ENCODE data around the gene GALNT14.
A peak's percentile ranks its signal among the peaks of the same experiment; 100 is the strongest.

GALNT14 gene

DNA sequence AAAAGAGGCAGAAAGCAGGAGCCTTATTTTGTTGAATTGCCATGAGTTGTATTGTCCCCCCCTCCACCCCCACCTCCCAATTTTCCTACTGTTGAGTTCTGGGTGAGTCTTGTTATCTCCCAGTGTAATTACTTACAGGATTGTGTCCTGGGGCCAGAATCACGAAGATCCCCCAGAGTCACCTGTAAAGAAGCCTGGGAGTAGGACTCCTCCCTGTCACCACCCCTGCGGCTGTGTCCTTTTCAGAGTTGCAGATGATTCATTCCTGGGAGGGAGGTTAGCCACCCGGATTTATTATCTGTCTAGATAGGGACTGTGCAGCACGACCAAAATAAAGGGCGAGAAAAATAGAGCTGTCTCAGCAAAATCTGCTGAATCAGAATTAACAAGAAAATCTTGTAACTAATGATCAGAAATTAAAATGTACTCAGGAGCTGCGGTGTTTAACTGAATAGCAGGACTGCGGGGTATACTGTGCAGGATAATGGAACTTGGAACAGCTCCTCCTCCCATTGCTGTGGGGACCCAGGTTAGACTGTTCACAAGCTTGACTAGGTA, 249.3 kb downstream of the GALNT14 start:
- no peak for DNase-seq (ENCODE audit: low read depth in 2 of 2)

DNA sequence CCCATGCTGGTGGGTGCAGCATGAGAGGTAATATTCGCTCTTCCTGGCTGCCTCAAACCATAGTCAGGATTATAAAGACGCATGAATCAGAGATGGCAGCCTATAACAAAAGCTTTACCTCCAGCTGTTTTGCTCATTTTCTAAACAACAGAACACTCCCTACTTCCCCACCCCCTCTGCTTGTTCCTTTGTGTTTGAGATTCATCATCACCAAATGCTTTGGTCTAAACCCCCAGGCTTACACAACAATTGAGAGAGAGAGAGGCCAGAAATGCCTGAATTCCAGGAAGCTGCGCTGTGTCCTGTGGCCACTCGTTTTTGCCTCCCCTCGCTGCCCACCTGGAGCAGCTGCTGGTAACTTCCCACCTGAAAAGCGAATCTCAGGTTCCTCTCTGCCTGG, 252.2 kb downstream of the GALNT14 start:
- DNase-seq (ENCODE audit: low read depth in 2 of 2) = no peak

DNA sequence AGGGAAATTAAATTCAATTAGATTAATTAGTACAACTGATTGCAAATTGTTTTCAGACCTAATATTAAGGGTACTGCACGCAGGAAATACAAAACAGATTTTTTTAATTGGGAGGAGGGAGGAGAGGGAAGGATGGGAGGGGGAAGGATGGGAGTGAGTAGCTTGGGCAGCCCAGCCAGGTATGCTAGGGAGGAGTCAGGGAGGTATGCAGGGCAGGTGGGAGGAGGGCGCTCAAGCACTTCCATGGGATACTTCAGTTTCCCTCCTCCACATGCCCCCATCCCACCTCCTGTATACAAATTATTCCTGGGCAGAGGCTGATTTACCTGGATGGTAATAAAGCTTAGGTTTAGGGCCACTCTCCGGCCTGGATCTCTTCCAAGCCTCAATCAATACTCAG, 254.4 kb downstream of the GALNT14 start:
- DNase-seq (ENCODE audit: low read depth in 2 of 2) = no peak

DNA sequence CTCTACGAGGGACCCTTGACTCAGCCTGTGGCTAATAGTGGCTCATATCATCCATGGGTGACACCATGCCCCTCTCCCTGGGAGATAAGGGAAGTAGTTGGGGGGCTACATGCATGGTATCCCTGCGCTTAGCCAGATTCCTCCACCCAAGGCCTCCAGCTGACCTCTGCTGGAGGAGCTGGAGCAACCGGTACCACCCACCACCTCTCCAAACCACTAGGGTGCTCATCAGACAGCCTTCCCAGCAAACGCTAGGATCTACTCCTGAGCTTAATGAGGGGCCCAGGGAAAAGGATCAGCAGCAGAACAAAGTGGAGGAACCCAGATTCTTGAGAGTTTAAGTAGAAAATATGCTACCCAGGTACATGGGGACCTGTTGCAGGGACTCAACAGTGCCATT, 255.1 kb downstream of the GALNT14 start:
- no peak for DNase-seq (ENCODE audit: low read depth in 2 of 2)

DNA sequence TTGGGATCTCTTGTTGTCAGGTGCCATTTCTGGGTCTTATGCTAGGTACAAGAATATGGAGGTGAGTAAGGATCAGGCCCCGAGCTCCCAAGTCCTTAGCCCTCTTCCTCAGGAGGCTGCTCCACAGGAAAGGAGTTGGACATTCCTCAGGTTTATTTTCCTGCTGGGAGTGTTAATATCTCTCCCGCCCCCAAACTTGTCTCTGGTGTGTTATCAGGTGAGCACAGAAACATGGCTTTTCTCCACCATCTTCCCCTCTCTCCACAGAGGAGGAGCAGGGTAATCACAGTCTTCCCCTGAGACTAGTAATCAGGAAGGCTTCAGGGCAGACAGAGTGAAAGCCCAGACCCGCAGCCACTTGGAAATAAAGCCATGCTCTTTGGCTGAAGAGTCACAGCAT, 257.7 kb downstream of the GALNT14 start:
- DNase-seq (ENCODE audit: low read depth in 2 of 2) = no peak

DNA sequence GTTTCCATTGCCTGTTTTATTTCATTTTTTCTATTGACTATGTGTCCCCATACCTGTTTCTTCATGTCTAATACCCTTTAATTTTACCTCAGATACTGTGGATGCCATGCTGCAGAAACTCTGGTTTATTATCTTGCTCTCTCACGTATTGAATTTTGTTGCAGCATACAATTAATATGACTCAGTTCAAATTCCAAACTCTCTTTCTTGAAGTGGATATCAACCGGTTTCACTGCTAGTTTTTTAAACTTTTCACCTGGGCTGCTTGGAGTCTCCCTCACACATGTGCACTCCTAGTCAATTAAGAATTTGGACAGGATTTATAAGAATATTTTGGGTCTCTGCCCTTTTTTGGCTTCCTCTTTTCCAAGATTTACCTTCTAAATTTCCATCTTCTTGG, 260.4 kb downstream of the GALNT14 start:
- DNase-seq (ENCODE audit: low read depth in 2 of 2) = no peak

DNA sequence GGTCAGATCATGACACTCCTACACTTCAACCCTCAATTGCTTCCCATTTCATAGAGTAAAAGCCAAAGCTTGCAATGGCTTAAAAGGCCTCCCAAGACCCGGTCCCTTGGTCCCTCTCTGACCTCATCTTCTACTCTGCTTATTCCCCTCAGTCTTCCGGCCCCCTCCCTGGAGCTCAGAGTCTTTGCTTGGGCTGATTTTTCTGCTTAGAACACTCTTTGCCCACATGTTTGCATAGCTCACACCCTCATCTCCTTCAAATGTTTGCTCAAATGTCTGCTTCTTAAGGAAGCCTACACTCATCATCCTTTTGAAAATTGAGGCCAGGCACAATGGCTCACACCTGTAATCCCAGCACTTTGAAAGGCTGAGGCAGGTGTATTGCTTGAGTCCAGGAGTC, 265.4 kb downstream of the GALNT14 start:
- DNase-seq (ENCODE audit: low read depth in 2 of 2) = no peak

DNA sequence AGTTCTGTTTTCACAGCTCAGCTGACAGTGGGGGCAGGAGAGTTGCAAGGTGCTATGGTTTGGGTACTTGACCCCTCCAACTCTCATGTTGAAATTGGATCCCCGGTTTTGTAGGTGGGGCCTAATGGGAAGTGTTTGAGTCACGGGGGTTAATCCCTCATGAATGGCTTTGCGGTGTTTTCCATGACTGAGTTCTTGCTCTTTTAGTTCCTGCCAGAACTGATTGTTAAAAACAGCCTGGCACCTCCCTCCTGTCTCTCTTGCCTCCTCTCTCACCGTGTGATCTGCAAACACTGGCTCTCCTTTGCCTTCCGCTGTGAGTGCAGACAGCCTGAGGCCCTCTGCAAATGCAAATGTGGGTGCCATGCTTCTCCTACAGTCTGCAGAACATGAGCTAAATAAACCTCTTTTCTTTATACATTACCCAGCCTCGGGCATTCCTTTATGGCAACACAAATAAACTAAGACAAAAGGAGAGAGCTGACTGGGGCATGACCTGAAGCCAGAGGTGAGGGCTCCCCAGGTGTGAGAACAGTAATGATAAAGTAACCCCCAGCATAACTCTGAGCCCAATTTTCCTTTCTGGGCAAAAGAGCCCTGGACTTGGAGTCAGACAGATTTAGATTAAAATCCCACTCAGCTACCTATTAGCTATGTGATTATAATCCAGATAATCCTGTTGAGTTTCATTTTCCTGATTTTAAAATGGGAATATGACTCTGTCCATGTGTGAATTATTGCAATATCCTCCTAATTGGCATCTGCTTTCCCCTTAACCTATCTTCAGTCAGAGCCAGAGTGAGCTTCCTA, 266.1 kb downstream of the GALNT14 start:
- DNase-seq (ENCODE audit: low read depth in 2 of 2) = no peak

DNA sequence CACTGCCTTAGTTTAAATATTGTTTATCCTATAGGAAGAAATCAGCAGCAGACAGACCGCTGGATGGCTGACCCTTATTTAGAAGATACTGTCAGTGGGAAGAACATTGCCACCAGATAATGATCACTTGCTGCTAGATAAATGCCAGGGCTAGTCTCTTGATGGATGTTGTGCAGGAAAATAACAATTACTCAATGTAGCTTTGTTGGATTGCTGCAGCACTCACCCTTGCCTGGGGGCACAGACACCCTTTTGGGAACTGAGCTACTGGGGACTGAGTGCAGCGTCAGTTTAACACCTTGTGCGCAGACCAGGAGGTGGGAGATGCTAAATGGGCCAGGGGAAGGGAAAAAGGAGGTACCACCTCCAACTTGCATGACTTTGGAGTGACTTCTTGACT, 266.8 kb downstream of the GALNT14 start:
- no peak for DNase-seq (ENCODE audit: low read depth in 2 of 2)

DNA sequence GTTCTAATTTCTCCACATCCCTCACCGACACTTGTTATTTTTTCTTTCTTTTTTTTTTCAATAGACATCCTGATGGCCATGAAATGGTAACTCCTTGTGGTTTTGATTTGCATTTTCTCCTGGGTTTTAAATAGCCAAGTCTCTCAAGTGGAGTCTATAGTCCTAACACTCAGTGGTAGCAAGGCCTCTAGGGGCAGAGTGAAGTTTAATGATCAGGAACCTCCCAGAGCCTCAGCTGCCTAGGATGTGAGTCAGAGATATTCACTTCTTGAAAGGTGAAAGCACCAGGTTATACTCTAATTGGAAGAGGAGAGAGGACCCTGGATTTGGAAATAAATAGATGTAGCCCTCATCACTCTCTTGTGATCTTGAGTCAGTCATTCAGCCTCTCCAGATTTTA, 268.3 kb downstream of the GALNT14 start:
- DNase-seq (ENCODE audit: low read depth in 2 of 2) = no peak

DNA sequence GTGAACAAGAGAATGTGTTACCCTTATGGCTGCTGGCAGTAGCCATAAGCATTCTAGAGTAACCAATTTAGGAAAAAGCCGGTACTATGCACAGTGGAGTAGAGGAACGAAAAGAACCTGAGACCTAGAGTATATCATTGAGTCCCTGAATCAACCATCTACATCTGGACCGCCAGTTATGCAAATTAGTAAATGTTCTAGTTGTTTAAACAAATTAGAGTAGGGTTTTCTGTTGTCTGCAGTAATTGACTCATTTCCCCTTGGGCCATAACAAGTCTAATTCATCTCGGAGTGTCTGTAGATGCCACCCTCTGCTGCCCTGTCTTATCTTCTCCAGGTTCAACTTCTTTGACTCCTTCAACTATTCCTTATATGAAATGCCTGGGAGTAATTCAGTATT, 270.9 kb downstream of the GALNT14 start:
- no peak for DNase-seq (ENCODE audit: low read depth in 2 of 2)

DNA sequence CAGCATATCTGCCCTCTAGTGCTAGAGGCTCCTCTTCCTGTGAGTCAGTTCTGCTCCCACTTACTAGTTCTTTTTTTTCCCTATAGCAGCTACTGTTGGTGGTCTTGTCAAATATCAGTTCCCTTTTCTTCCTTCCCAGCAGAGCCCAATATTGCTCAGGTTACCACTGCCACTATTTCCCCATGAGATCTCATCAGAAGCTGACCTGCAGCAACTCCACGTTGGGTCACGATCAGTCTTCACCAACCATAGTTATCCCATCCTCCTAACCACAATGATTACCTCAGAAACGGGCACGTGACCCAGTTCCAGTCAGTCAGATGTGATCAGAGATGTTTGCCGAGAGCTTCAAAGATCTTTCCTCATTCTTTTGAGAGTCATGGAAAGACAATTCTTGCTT, 271.3 kb downstream of the GALNT14 start:
- DNase-seq (ENCODE audit: low read depth in 2 of 2) = no peak

DNA sequence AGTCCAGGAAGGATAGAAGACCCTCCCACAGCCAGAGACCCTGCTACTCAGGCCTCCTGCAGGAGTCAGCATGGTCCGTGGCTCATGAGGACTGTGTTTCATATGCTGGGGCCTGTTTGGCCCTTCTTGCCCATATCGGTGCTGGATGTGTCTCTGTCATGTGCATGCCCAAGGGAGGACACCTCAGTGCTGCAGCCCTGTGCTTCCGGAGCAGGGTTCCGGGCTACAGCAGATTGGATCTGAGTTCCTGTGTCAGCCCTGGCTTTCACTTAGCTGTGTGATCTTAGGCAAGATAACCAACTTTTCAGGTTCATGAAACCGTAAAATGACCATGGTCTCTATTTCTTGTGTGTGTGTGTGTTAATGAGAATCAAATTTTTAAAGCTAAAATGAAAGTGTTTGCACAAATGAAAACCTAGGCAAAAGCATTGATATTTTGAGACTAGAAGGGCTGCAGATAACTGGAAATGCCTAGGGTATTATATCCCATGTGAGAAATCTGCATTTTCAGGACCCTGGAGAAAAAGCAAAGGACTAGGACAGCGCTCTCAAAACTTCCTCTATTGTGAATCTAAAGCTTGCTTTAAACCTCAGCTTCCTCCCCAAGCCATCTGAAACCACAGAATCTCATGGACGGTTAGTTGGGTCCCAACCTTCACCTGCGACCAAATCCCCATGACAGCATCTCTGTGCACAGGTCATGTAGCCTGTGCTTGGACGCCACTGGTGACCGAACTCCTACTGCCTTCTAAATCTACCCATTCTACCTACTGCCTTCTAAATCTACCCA, 272.2 kb downstream of the GALNT14 start:
- DNase-seq (ENCODE audit: low read depth in 2 of 2) = no peak

DNA sequence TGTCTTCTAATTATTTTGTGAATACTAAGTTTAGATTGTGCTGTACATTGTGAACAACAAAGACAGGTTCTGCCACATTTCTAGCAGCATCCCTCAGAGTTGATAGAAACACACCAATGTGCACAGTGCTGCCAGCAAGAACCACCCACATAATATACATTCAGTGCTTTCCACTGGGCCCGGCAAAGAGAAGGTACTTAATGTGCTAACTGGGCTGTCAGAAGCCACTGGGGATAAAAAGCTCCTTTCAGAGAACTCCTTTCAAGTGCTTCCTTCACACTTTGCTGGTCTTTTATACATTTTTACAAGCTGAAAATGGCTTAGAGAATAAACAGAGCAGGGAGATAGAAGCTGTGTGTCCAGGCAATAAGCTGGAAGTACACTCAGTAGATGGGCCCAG, 273.0 kb downstream of the GALNT14 start:
- no peak for DNase-seq (ENCODE audit: low read depth in 2 of 2)

DNA sequence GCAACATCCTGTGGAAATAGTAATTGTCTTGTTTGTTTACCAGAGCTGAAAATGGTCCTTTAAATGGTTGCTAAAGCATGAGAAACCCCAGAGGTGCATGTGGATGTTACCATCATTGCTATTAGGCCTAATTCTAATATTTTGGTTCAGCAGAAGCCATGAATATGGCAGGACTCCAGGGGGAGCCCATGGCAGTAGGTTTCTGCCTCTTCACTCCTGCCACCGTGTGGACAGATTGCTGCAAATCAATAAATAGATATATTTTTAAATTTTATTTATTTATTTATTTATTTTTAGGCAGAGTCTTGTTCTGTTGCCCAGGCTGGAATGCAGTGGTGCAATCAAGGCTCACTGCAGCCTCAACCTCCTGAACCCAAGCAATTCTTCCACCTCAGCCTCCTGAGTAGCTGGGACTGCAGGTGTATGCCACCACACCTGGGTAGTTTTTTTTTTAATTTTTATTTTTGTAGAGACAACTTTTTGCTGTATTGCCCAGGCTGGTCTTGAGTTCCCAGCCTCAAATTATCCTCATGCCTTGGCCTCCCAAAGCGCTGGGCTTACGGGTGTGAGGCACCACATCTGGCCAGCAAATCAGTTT, 276.1 kb downstream of the GALNT14 start:
- peak; percentile 42 to 44 for DNase-seq (ENCODE audit: low read depth in 2 of 2)

DNA sequence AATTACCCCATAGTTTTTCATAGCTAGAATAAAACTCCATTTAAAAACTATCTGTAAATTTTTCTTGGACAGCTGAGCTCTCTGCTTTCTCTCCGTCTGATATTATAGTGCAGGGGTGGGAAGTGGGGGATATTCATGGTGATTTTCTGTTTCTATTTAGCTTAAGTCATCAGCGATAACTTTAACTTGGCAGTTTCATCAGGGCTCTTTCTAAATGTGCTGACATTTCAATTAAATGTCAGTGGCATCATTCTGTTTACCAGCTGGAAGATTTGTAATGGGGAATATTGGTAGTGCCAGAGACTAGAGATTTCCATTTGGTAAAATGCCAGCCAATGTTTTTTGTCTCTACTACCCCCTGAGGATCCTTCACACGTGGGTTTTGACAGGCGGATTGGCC, 277.5 kb downstream of the GALNT14 start:
- DNase-seq (ENCODE audit: low read depth in 2 of 2) = no peak

All from fibroblast of skin of left biceps (primary cell).